Vagina (tissue), 2 donors: Measurements from ENCODE around the gene ELOVL5. TPM values are rescaled to one million over a fixed set of nuclear protein-coding genes. Genes with fewer than 3 reads are reported as not detected.
A peak's percentile ranks its signal among the peaks of the same experiment; 100 is the strongest.

Experiments used
- DNase-seq, 2 donors: peaks; one replicate each; pipeline ENCODE4 v3.0.0-alpha.2; 2017; ENCODE audit errors: extremely low spot score in 2 of 2
- H3K27ac ChIP-seq: fragments of 200-600 bp; sonication (generic); one replicate; pipeline ENCODE4 v1.5.1; 2019
- H3K27me3 ChIP-seq: fragments of 200-600 bp; sonication (generic); one replicate; pipeline ENCODE4 v1.5.1; 2019
- H3K36me3 ChIP-seq, 2 donors: fragments of 200-600 bp; sonication (generic); one replicate each; pipeline ENCODE4 v1.5.1; 2017 to 2019
- H3K4me1 ChIP-seq: fragments of 200-600 bp; sonication (generic); one replicate; pipeline ENCODE4 v1.5.1; 2019
- H3K4me3 ChIP-seq, 2 donors: fragments of 200-600 bp; sonication (generic); 1 replicate in 1 of 2; 2 replicates in 1 of 2; pipeline ENCODE4 v1.5.1; 2016 to 2019
- H3K9me3 ChIP-seq: fragments of 200-600 bp; sonication (generic); one replicate; pipeline ENCODE4 v1.5.1; 2019
- CTCF ChIP-seq, 3 experiments: fragments of 450-650 bp in 2 of 3; fragments of 200-600 bp in 1 of 3; sonication (generic) in 1 of 3; IDR thresholded peaks; one replicate each; pipeline ENCODE4 v1.5.1; 2017 to 2019; ENCODE audit warnings: antibody characterized with exemption in 3 of 3, mild to moderate bottlenecking in 2 of 3, moderate library complexity in 2 of 3
- POLR2A ChIP-seq, 2 donors: fragments of 450-650 bp; IDR thresholded peaks; one replicate each; pipeline ENCODE4 v1.6.1; 2017; ENCODE audit warnings: antibody characterized with exemption in 2 of 2, mild to moderate bottlenecking in 2 of 2, moderate library complexity in 2 of 2
- POLR2AphosphoS5 ChIP-seq, 2 donors: sonication (generic); formaldehyde crosslinking; IDR thresholded peaks; one replicate each; pipeline ENCODE4 v1.9.0; 2017; ENCODE audit warnings: antibody characterized with exemption in 2 of 2, mild to moderate bottlenecking in 2 of 2, low read depth in 1 of 2; ENCODE audit not compliant: insufficient read depth in 1 of 2
- intact Hi-C: fragments of 100-400 bp; cut with DNase I; formaldehyde crosslinking; loops from one replicate; pipeline ENCODE4 v1.15.1; 2023
- total RNA-seq: library from RNA; depleted of rRNA; stranded (reverse); fragments of >200 nt; gene quantifications from one replicate; pipeline ENCODE4 v1.2.3, GENCODE V29; 2016

ELOVL5 gene
- total RNA-seq, 1 donor from 2014 or later: 42.5 TPM

- Histone ChIP-seq H3K27ac (no peak overlapping the region), H3K36me3 (no peaks in the 10 kb centered on the region), H3K27me3 (no peaks in the 10 kb centered on the region), H3K9me3 (no peaks in the 10 kb centered on the region), H3K4me3 (no peak overlapping the region), H3K4me1 (peaks cover 7% of the 10 kb centered on the region)
- DNase-seq: no peak
- TF ChIP-seq POLR2AphosphoS5 (IDR thresholded peaks at IDR 0.05; ENCODE audit: insufficient read depth in 1 of 2, low read depth in 1 of 2) (no peak), POLR2A (IDR thresholded peaks at IDR 0.05) (no peak), CTCF (IDR thresholded peaks at IDR 0.05) (no peak)
- intact Hi-C loops: no loop called here
Observed at GRCh38 chr6:53333439-53334408, 15.0 kb downstream of the ELOVL5 start.

- intact Hi-C loops: no loop called here
- no peak for DNase-seq
- H3K27me3 ChIP-seq: no peaks in the 10 kb centered on the region
- no peaks in the 10 kb centered on the region for H3K9me3 ChIP-seq
- no peak overlapping the region for H3K27ac ChIP-seq
- TF ChIP-seq CTCF (IDR thresholded peaks at IDR 0.05) (no peak), POLR2AphosphoS5 (IDR thresholded peaks at IDR 0.05; ENCODE audit: insufficient read depth in 1 of 2, low read depth in 1 of 2) (no peak), POLR2A (IDR thresholded peaks at IDR 0.05) (no peak)
- no peaks in the 10 kb centered on the region for H3K36me3 ChIP-seq
- H3K4me1 ChIP-seq: peaks cover 15% of the 10 kb centered on the region
- no peak overlapping the region for H3K4me3 ChIP-seq
Observed at GRCh38 chr6:53331678-53332077, 17.1 kb downstream of the ELOVL5 start.

GRCh38 chr6:53330137-53330536 is 18.6 kb downstream of the ELOVL5 start:
- no peak for DNase-seq
- peaks cover 30% of the 10 kb centered on the region for H3K4me1 ChIP-seq
- TF ChIP-seq POLR2A (IDR thresholded peaks at IDR 0.05) (no peak), CTCF (IDR thresholded peaks at IDR 0.05) (no peak), POLR2AphosphoS5 (IDR thresholded peaks at IDR 0.05; ENCODE audit: insufficient read depth in 1 of 2, low read depth in 1 of 2) (no peak)
- no peaks in the 10 kb centered on the region for H3K27me3 ChIP-seq
- no peak overlapping the region for H3K27ac ChIP-seq
- no peak overlapping the region for H3K4me3 ChIP-seq
- no peaks in the 10 kb centered on the region for H3K9me3 ChIP-seq
- intact Hi-C loops: no loop called here
- no peaks in the 10 kb centered on the region for H3K36me3 ChIP-seq

GRCh38 chr6:53328375-53328774 is 20.4 kb downstream of the ELOVL5 start:
- Histone ChIP-seq H3K4me3 (no peak overlapping the region), H3K4me1 (peaks cover 33% of the 10 kb centered on the region), H3K36me3 (no peaks in the 10 kb centered on the region), H3K9me3 (no peaks in the 10 kb centered on the region), H3K27me3 (no peaks in the 10 kb centered on the region), H3K27ac (no peak overlapping the region)
- intact Hi-C loops: no loop called here
- no peak for DNase-seq
- TF ChIP-seq POLR2A (IDR thresholded peaks at IDR 0.05): no peak
- no peak for TF ChIP-seq POLR2AphosphoS5 (IDR thresholded peaks at IDR 0.05; ENCODE audit: insufficient read depth in 1 of 2, low read depth in 1 of 2)
- no peak for TF ChIP-seq CTCF (IDR thresholded peaks at IDR 0.05)

GRCh38 chr6:53327017-53327395 is 21.7 kb downstream of the ELOVL5 start:
- Histone ChIP-seq H3K27me3 (no peaks in the 10 kb centered on the region), H3K36me3 (no peaks in the 10 kb centered on the region), H3K4me1 (peaks cover 45% of the 10 kb centered on the region), H3K4me3 (no peak overlapping the region), H3K27ac (peak overlapping the region; percentile 37), H3K9me3 (no peaks in the 10 kb centered on the region)
- no peak for TF ChIP-seq POLR2A (IDR thresholded peaks at IDR 0.05)
- no peak for TF ChIP-seq CTCF (IDR thresholded peaks at IDR 0.05)
- no peak for TF ChIP-seq POLR2AphosphoS5 (IDR thresholded peaks at IDR 0.05; ENCODE audit: insufficient read depth in 1 of 2, low read depth in 1 of 2)
- intact Hi-C loops: no loop called here
- DNase-seq: no peak
